ENCODE data around the gene ARL16.
A peak's percentile ranks its signal among the peaks of the same experiment; 100 is the strongest.

ARL16 gene

DNA sequence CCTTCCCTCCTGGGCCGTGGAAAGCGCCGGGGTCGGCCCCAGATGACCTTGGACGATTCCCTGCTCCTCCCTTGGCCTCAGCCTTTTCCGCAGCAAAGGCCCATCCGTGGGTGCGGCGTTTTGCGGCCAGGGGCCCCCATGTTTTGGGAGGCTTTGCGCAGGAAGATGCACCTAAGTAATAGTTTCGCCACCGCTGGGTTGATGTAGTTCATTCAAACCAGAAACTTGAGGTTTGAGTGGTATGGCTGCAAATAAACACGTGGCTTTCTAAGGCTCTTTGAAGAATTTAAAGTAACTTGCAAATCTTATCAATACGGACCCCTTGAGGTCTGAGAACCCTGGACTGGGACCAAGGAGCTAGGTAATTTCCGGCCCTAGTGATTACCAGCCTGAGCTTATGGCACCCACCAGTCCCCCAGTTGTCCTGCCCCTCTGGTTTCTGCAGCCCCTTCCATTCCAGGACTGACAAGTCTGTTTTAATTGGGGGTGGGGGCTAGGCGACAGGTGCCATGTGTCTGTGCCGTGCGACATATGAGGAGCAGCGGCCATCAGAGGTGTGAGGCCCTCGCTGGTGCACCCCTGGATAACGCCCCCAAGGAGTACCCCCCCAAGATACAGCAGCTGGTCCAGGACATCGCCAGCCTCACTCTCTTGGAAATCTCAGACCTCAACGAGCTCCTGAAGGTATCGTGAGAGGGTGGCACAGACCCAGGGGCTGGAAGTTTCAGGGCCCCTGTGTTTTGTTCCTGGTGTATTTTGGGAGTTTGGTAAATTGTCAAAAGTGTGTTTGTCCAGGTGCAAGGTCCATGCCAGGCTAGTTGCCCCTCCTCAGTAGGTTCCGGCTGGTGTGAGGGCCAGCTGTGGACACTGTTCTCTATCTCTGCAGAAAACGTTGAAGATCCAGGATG, 20.4 kb upstream of the ARL16 start:
- in situ Hi-C loops (cut with HindIII; ENCODE audit: low pct_ligation_motif_present, low sequenced_read_pairs): no loop called here
- Histone ChIP-seq H3K36me3 (replicated peaks) (peaks cover 59% of the 10 kb centered on the region), H3K27ac (peak overlapping the region; percentile 86), H3K4me3 (ENCODE audit: low read depth, low read length) (peak overlapping the region; percentile 86), H3K27me3 (replicated peaks) (no peaks in the 10 kb centered on the region)
- DNase-seq: no peak
- TF ChIP-seq, protein P1, sequence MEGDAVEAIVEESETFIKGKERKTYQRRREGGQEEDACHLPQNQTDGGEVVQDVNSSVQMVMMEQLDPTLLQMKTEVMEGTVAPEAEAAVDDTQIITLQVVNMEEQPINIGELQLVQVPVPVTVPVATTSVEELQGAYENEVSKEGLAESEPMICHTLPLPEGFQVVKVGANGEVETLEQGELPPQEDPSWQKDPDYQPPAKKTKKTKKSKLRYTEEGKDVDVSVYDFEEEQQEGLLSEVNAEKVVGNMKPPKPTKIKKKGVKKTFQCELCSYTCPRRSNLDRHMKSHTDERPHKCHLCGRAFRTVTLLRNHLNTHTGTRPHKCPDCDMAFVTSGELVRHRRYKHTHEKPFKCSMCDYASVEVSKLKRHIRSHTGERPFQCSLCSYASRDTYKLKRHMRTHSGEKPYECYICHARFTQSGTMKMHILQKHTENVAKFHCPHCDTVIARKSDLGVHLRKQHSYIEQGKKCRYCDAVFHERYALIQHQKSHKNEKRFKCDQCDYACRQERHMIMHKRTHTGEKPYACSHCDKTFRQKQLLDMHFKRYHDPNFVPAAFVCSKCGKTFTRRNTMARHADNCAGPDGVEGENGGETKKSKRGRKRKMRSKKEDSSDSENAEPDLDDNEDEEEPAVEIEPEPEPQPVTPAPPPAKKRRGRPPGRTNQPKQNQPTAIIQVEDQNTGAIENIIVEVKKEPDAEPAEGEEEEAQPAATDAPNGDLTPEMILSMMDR (IDR thresholded peaks at IDR 0.05; ENCODE audit: low read depth, low read length, missing control alignments): no peak

DNA sequence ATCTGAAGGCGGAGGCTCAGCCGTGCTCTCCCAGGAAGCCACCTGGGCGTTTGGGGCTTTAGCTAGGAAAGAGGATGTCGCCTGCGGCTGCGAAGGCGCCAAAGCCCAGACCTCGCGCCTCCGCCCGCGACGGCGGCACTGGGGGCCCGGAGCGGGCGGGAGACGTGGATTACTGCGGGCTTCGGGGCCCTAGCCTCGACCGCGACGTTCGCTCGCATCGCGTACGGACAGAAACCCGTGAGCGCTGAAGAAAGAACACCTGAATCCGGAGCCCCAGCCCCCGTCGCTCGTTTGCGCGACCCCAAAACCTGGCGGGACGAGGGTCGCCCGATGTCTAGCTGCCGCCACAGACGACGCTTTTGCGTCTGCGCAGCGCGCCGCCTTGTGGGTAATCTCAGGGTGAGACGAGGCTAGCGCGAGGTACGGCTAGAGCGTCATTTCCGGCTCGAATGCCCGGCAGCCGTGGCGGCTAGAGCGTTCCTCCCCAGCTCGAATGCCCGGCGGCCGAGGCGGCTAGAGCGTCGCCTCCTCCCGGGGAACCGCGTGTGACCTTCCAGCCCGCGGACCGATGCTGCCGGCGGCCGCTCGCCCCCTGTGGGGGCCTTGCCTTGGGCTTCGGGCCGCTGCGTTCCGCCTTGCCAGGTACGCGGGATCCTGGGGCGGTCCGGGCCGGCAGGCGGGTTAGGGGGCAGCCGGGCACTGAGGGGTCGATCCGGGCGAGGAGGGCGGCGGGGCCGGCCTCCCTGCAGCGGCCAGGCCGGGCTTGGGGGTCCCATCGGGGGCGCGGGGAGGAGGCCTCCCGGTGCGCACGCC, 19.5 kb upstream of the ARL16 start, which contains the start of gene MRPL12:
MRPL12 (plus strand) TSS at position 434 of the 813 bp plus-strand sequence; CDS start at position 569, 135 bp downstream.
- peaks cover 61% of the 10 kb centered on the region for H3K36me3 ChIP-seq (replicated peaks)
- TF ChIP-seq, protein P1 (IDR thresholded peaks at IDR 0.05; ENCODE audit: low read depth, low read length, missing control alignments): peak; percentile 36

GRCh38 chr17:81701288-81702071, 17.9 kb upstream of the ARL16 start:
- Histone ChIP-seq H3K4me3 (ENCODE audit: low read depth, low read length) (peak overlapping the region; percentile 17), H3K27ac (no peak overlapping the region), H3K27me3 (replicated peaks) (no peaks in the 10 kb centered on the region), H3K36me3 (replicated peaks) (peaks cover 63% of the 10 kb centered on the region)
- in situ Hi-C loops (cut with HindIII; ENCODE audit: low pct_ligation_motif_present, low sequenced_read_pairs): no loop called here
- no peak for DNase-seq
- TF ChIP-seq, protein P1 (IDR thresholded peaks at IDR 0.05; ENCODE audit: low read depth, low read length, missing control alignments): peak; percentile 23

More for the DNA sequence above, 19.5 kb upstream of the ARL16 start, which contains the start of gene MRPL12:
- in situ Hi-C loops (cut with HindIII; ENCODE audit: low pct_ligation_motif_present, low sequenced_read_pairs): no loop called here
- DNase-seq: peak; percentile 81
- peak within 1 kb of the TSS; percentile 86 for H3K27ac ChIP-seq
- H3K4me3 ChIP-seq (ENCODE audit: low read depth, low read length): peak within 1 kb of the TSS; percentile 86
- no peaks in the 10 kb centered on the region for H3K27me3 ChIP-seq (replicated peaks)

- Histone ChIP-seq H3K4me3 (ENCODE audit: low read depth, low read length) (no peak overlapping the region), H3K27ac (no peak overlapping the region), H3K27me3 (replicated peaks) (no peaks in the 10 kb centered on the region), H3K36me3 (replicated peaks) (peaks cover 64% of the 10 kb centered on the region)
- DNase-seq: no peak
- in situ Hi-C loops (cut with HindIII; ENCODE audit: low pct_ligation_motif_present, low sequenced_read_pairs): no loop called here
- TF ChIP-seq, protein P1 (IDR thresholded peaks at IDR 0.05; ENCODE audit: low read depth, low read length, missing control alignments): no peak
Measured at GRCh38 chr17:81700353-81701287, 17.0 kb upstream of the ARL16 start.

Data from brain microvascular endothelial cell (primary cell).